GM18519 (cell line): ENCODE measurements around the gene MCCC1.
"Not testable (repeated sequence)": the region's sequence is repeated elsewhere in the genome, so short reads cannot be mapped to it uniquely, and the experiment has no call there.

Experiments used
- ATAC-seq: cut with Tn5 transposase; IDR thresholded peaks from one replicate; pipeline ENCODE4 v1.9.1; 2021; ENCODE audit warnings: mild to moderate bottlenecking, moderate library complexity; ENCODE audit not compliant: unreplicated experiment, low FRiP score

MCCC1 gene

GRCh38 chr3:183106635-183107034 is 7.3 kb upstream of the MCCC1 start:
- no peak for ATAC-seq

GRCh38 chr3:183103950-183104349 is 4.7 kb upstream of the MCCC1 start:
- not testable (repeated sequence) for ATAC-seq

DNA sequence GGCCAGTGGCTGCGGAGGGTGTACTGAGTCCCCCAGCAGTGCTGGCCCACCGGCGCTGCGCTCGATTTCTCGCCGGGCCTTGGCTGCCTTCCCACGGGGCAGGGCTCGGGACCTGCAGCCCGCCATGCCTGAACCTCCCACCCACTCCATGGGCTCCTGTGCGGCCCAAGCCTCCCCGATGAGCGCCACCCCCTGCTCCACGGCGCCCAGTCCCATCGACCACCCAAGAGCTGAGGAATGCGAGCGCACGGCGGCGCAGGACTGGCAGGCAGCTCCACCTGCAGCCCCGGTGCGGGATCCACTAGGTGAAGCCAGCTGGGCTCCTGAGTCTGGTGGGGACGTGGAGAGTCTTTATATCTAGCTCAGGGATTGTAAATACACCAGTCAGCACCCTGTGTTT is 1.7 kb upstream of the MCCC1 start:
- ATAC-seq, result not testable (repeated sequence)

DNA sequence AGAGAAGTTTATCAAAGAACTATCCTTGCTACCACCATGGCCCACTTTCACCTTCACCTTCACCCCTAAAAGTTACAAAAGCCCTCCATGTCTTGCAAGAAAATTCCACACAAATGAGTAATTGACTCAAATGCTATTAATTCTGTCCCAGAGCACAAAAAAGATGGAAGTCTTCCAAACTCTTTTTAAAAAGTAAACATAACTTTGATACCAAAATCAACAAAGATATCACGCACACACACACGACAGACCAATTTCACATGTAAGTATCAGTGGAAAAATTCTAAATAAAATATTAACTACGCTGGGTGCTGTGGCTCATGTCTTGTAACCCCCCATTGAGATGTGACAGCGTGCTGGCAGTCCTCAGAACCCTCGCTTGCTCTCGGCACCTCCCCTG is 1.1 kb upstream of the MCCC1 start:
- ATAC-seq, result no peak

DNA sequence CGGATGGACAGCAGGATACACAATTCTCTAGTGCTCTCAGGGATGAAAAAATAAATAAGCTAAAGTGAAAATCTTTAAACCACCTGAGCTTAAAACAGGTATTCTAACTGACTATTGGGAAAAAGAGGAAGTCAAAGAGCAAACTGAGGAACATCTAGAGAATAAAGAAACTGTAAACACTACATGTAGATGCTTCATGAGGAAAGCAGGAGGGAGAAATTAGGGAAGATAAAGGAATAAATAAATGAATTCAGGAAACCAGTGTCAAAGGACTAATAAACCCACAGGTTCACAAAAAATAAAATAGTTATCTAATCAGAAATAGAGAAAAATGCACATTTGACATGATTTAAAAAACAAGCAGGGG is 525 bp upstream of the MCCC1 start:
- ATAC-seq, result no peak

GRCh38 chr3:183098536-183099025 is 715 bp downstream of the MCCC1 start:
- ATAC-seq, result peak; percentile 10

- no peak for ATAC-seq
Measured at GRCh38 chr3:183094711-183095110, 4.6 kb downstream of the MCCC1 start.

- ATAC-seq, result no peak
Measured at GRCh38 chr3:183092256-183092655, 7.0 kb downstream of the MCCC1 start.

DNA sequence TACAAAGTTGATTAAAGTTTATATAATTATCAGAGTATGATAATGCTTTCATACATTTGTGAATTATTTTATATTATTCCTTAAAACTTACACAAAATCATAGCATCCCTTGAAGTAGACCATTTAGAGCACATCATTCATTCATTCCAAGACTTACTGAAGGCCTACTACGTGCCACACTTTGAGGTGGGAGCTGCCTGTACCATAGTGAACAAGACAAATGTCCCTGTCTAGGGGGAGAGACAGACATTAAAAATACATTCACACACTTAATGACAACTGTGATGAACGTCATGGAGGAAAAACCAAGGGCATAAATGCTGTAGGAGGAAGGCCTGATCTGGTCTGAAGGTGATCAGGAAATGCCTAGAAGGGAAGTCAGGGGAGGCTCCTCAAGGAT is 12.1 kb downstream of the MCCC1 start:
- ATAC-seq, result no peak

DNA sequence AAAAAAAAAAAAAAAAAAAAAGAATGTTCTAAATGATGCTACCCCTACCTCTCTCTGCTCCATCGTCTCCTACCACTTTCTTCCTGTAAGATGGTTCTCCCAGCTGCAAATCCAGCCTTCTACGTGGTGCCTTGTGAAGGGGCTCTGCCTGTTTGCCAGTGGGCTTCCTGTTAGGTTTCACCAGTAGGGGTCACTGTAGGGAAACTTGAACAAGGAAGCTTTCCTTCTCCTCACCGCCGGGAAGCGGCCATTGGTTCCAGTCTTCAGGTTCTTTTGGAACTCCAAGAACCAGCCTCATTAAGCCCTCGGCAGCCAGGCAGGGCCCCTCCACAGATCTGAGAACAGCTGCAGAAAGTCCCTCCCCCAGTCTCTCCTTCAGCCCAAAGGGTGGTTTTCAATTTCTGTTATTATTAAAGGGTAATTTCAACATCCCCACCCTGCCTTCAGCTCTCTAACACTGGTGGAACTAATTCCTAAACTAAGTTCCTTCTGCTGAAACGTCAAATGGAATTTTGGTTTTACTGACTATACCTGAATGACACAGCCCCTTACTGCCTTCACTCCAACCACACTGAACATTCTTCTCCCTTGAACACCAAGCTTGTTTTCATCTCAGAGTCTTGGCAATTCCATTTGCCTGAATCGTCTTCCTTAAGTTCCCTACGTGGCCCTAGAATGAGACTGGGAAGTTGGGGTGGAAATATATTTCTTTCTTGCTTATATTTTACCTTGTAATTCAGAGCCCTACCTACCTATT is 13.5 kb downstream of the MCCC1 start:
- ATAC-seq, result no peak

DNA sequence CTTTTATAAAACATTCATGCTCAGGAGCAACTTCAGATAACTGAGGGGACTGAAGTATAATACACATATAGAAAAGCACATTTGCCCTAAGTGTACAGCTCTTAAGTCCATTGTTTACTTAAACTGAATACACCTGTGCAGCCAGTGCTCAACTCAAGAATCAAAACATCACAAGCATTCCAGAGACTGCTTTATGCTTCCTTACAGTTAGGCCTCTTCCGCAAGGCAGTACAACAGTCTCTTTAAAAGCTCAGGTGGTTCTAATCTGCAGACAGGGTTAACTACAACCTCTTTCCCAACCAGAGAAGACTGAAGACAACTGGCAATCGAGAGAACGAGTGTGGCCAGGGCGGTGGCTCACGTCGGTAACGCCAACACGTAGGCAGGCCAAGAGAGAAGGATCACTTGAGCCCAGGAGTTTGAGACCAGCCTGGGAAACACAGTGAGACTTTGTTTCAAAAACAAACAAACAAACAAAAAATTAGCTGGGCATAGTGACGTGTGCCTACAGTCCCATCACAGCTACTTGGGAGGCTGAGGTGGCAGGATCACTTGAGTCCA is 16.9 kb downstream of the MCCC1 start:
- no peak for ATAC-seq

DNA sequence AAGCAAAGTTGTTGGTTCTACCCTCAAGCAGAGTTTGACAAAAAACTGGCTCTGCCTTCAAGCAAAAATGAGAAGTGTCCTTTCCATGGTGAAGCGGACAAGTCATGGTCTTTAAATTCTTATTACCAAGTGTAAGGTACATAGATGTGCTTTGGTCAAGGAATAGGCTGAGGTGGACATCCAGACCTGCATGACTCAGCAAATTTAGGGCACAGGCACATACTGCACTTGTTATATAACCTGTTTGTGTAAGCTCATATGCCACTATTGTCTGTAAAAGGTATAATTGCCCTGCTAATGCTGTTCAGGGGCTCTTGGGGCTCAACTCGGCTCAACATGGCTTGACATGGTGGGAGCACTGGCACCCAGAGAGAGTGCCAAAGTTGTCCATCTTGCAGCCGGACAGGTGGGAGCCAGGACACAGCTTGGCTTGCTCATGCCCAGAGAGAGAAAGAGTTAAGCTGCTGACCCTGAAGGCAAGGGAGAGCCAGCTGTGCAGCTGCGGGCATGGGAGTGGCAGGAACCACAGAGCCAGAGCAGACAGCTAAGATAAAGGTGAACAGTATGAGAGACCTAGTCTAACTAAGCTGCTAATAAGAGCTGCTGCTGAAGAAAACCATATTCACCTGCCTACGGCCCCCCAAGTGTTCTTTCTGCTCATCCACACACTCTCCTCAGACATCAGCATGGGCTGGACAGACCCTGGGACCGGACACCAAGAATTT is 17.7 kb downstream of the MCCC1 start:
- ATAC-seq, result no peak

GRCh38 chr3:183080628-183081027 is 18.7 kb downstream of the MCCC1 start:
- ATAC-seq, result no peak

DNA sequence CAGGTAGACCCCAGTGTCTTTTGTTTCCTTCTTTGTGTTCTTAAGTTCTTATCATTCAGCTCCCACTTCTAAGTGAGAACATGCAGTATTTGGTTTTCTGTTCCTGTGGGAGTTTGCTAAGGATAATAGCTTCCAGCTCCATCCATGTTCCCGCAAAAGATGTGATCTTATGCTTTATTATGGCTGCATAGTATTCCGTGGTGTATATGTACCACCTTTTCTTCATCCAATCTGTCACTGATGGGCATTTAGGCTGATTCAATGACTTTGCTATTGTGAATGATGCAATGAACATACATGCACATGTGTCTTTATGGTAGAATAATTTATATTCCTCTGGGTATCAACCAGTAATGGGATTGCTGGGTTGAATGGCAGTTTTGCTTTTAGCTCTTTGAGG is 24.4 kb downstream of the MCCC1 start:
- no peak for ATAC-seq

- ATAC-seq, result no peak
Measured at GRCh38 chr3:183074261-183074660, 25.0 kb downstream of the MCCC1 start.

- no peak for ATAC-seq
Measured at GRCh38 chr3:183073839-183074238, 25.5 kb downstream of the MCCC1 start.

GRCh38 chr3:183070892-183071291 is 28.4 kb downstream of the MCCC1 start:
- ATAC-seq, result no peak

DNA sequence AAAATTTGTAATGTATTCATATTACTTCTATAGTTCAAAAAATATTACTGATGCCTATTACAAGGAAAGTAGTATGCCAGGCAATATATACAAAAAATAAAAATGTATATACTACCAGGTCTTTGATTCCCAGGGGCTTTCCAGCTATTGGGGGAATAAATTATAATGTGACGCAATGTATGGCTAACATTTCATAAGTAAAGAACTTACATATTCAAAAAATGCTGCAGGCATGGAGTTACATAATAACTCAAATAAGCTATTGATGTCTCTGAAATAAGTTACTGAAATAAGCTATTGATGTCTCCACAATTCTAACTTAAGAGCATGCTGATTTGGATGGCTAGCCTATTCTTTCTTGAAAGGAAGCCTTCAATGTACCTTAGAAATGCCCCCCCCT is 30.2 kb downstream of the MCCC1 start:
- no peak for ATAC-seq

- ATAC-seq, result not testable (repeated sequence)
Measured at GRCh38 chr3:183066891-183067290, 32.4 kb downstream of the MCCC1 start.

DNA sequence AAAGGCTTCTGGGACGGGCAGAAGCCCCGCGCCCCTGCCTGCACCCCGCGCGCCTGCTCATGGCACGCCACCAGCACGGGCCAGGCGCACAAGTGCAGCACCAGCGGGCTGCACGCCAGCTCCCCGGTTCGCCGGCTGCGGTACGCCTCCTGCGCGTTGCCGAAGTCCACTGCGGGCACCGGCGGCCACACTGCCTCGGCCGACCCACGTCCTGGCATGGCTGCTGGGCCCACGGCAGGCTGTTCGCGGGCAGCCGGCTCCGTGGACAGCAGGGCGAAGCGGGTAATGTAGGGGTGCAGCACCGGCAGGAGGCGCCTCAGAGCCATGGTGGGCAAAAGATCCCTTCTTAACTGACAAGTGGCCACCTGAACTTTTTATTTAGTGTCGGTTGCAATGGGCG is 34.8 kb downstream of the MCCC1 start:
- no peak for ATAC-seq

DNA sequence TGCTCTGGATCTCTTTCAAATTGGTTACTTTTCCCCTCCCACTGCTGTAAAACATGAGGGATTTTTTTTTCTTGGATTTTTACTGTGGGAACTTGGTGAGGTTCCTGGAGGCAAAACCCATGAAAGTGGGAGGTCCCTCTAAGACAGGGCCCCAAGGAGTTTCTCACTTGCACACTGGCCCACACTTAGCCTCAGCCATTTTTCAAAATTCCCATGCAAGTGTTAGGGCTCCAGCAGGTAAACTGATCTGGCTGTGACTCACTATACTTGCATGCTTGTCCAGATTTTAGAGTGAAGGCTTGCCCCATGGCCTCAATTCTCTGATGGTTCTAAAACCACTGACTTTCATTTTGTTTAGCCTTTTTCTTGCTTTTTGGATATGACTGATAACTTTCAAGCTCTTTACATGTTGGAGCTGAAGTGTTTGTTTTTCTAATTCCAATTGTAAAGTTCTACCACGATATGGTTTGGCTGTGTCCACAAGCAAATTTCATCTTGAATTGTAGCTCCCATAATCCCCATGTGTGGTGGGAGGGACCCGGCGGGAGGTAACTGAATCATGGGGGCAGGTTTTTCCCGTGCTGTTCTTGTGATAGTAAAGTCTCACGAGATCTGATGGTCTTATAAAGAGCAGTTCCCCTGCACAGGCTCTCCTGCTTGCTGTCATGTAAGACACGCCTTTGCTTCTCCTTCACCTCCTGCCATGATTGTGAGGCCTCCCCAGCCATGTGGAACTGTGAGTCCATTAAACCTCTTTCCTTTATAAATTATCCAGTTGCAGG is 37.7 kb downstream of the MCCC1 start:
- ATAC-seq, result no peak
